GM23338 (cell line): ENCODE results near the gene XKR7.
A peak's percentile ranks its signal among the peaks of the same experiment; 100 is the strongest.

Source experiments
- CREB1 ChIP-seq: fragments of 250-450 bp; sonication (Bioruptor Pico); IDR thresholded peaks from 2 replicates; pipeline ENCODE4 v1.5.0; 2020; ENCODE audit warnings: low read depth, mild to moderate bottlenecking, moderate library complexity
- CTCF ChIP-seq, 2 experiments: fragments of 200-600 bp in 1 of 2; sonication (generic) in 1 of 2; conservative IDR thresholded peaks; 2 replicates each; pipeline versions ENCODE4 v1.5.1 to v1.6.1; 2016 to 2017; ENCODE audit warnings: antibody characterized with exemption in 2 of 2, low read depth in 2 of 2, mild to moderate bottlenecking in 2 of 2, moderate library complexity in 1 of 2
- EZH2 ChIP-seq: fragments of 200-600 bp; sonication (generic); IDR thresholded peaks from one replicate; pipeline ENCODE4 v1.8.0; 2017; ENCODE audit warnings: antibody characterized with exemption, mild to moderate bottlenecking, low read depth; ENCODE audit not compliant: unreplicated experiment
- EZH2phosphoT487 ChIP-seq: fragments of 200-600 bp; sonication (generic); IDR thresholded peaks from one replicate; pipeline ENCODE4 v1.8.1; 2018; ENCODE audit warnings: antibody characterized with exemption; ENCODE audit not compliant: unreplicated experiment
- JUNB ChIP-seq: IDR thresholded peaks from one replicate; pipeline ENCODE4 v1.6.1; 2016; ENCODE audit warnings: antibody characterized with exemption; ENCODE audit not compliant: unreplicated experiment
- NANOG ChIP-seq: IDR thresholded peaks from 2 replicates; pipeline ENCODE4 v1.6.1; 2016; ENCODE audit warnings: antibody characterized with exemption, borderline replicate concordance
- POLR2AphosphoS5 ChIP-seq: IDR thresholded peaks from 2 replicates; pipeline ENCODE4 v1.6.1; 2016; ENCODE audit warnings: antibody characterized with exemption, low read depth
- STAT1 ChIP-seq: IDR thresholded peaks from one replicate; pipeline ENCODE4 v1.6.1; 2016; ENCODE audit warnings: antibody characterized with exemption; ENCODE audit not compliant: unreplicated experiment
- TF ChIP-seq, protein P1 (sequence below): IDR thresholded peaks from one replicate; pipeline ENCODE4 v1.6.1; 2018; ENCODE audit warnings: antibody characterized with exemption; ENCODE audit not compliant: unreplicated experiment

DNA sequence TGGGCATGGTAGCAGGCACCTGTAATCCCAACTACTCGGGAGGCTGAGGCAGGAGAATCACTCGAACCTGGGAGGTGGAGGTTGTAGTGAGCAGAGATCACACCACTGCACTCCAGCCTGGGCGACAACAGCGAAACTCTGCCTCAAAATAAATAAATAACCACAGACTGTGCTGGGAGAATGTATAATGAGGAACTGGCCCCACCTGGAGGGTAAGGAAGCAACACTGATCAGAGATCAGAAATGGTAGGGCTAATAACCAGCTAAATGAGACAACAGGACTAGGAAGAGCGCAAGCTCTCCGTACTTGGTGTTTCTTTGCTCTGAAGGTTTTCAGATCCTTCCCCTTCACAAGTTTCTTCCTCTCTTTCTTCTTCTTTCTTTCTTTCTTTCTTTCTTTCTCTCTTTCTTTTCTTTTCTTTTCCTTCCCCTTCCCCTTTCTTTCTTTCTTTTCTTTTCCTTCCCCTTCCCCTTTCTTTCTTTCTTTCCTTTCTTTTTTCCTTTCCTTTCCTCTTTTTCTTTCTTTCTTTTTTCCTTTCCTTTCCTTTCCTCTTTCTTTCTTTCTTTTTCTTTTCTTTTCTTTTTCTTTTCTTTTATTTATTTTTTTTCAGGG is 56.8 kb downstream of the XKR7 start:
- TF ChIP-seq EZH2phosphoT487 (no peak), STAT1 (no peak), CTCF (conservative IDR thresholded peaks at IDR 0.05; ENCODE audit: low read depth in 2 of 2) (peak in 1 of 2 experiments; percentile 40; a peak in 2 of 4 replicates), NANOG (no peak), CREB1 (CRISPR knock-in tag) (no peak), JUNB (no peak), EZH2 (no peak), POLR2AphosphoS5 (no peak)
- TF ChIP-seq, protein P1, sequence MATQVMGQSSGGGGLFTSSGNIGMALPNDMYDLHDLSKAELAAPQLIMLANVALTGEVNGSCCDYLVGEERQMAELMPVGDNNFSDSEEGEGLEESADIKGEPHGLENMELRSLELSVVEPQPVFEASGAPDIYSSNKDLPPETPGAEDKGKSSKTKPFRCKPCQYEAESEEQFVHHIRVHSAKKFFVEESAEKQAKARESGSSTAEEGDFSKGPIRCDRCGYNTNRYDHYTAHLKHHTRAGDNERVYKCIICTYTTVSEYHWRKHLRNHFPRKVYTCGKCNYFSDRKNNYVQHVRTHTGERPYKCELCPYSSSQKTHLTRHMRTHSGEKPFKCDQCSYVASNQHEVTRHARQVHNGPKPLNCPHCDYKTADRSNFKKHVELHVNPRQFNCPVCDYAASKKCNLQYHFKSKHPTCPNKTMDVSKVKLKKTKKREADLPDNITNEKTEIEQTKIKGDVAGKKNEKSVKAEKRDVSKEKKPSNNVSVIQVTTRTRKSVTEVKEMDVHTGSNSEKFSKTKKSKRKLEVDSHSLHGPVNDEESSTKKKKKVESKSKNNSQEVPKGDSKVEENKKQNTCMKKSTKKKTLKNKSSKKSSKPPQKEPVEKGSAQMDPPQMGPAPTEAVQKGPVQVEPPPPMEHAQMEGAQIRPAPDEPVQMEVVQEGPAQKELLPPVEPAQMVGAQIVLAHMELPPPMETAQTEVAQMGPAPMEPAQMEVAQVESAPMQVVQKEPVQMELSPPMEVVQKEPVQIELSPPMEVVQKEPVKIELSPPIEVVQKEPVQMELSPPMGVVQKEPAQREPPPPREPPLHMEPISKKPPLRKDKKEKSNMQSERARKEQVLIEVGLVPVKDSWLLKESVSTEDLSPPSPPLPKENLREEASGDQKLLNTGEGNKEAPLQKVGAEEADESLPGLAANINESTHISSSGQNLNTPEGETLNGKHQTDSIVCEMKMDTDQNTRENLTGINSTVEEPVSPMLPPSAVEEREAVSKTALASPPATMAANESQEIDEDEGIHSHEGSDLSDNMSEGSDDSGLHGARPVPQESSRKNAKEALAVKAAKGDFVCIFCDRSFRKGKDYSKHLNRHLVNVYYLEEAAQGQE = no peak
